Islet of Langerhans (tissue), 1 donor: Measurements from ENCODE around the gene TAF1B.

Experiments
- FAIRE-seq: peaks from one replicate; lab custom pipeline; 2011; peaks lifted over from hg19 to GRCh38; lab: Jason Lieb, UNC

Gene TAF1B

GRCh38 chr2:9967053-9967775 is 123.9 kb downstream of the TAF1B start:
- no peak for FAIRE-seq

GRCh38 chr2:9968553-9969497 is 125.6 kb downstream of the TAF1B start:
- FAIRE-seq = no peak

- no peak for FAIRE-seq
Observed at GRCh38 chr2:9970200-9971044, 127.1 kb downstream of the TAF1B start.

GRCh38 chr2:9971105-9971818 is 128.0 kb downstream of the TAF1B start:
- FAIRE-seq = no peak

- FAIRE-seq = no peak
Observed at GRCh38 chr2:9971890-9972289, 128.6 kb downstream of the TAF1B start.

GRCh38 chr2:9972621-9973479 is 129.6 kb downstream of the TAF1B start:
- no peak for FAIRE-seq

- FAIRE-seq = no peak
Observed at GRCh38 chr2:9973690-9974089, 130.4 kb downstream of the TAF1B start.

- FAIRE-seq = no peak
Observed at GRCh38 chr2:9974343-9974742, 131.1 kb downstream of the TAF1B start.

GRCh38 chr2:9975328-9975727 is 132.1 kb downstream of the TAF1B start:
- peak; percentile 92 for FAIRE-seq

- FAIRE-seq = peak; percentile 82
Observed at GRCh38 chr2:9975805-9976447, 132.7 kb downstream of the TAF1B start.

GRCh38 chr2:9979977-9980376 is 136.7 kb downstream of the TAF1B start:
- no peak for FAIRE-seq

GRCh38 chr2:9980520-9980919 is 137.2 kb downstream of the TAF1B start:
- no peak for FAIRE-seq

GRCh38 chr2:9981655-9982054 is 138.4 kb downstream of the TAF1B start:
- no peak for FAIRE-seq

GRCh38 chr2:9982248-9982647 is 139.0 kb downstream of the TAF1B start:
- FAIRE-seq = no peak

- no peak for FAIRE-seq
Observed at GRCh38 chr2:9982891-9983290, 139.6 kb downstream of the TAF1B start.

- no peak for FAIRE-seq
Observed at GRCh38 chr2:9983401-9984216, 140.3 kb downstream of the TAF1B start.
